GM19193 (cell line): ENCODE results near the gene STX1B.

ENCODE experiments used
- POLR2A ChIP-seq: IDR thresholded peaks from 4 replicates; pipeline ENCODE4 v1.6.1; 2011; ENCODE audit not compliant: insufficient read depth, insufficient read length; ENCODE audit errors: extremely low read depth

The STX1B gene

GRCh38 chr16:31023627-31024226 is 13.3 kb upstream of the STX1B start:
- no peak for TF ChIP-seq POLR2A

GRCh38 chr16:31023252-31023602 is 12.8 kb upstream of the STX1B start:
- no peak for TF ChIP-seq POLR2A

GRCh38 chr16:31022544-31023251 is 12.3 kb upstream of the STX1B start:
- TF ChIP-seq POLR2A: no peak

- no peak for TF ChIP-seq POLR2A
Measured at GRCh38 chr16:31020536-31020935, 10.1 kb upstream of the STX1B start.

- no peak for TF ChIP-seq POLR2A
Measured at GRCh38 chr16:31016018-31016417, 5.6 kb upstream of the STX1B start.

GRCh38 chr16:31009894-31010584 is 399 bp downstream of the STX1B start:
- TF ChIP-seq POLR2A: no peak

GRCh38 chr16:31009120-31009519 is 1.3 kb downstream of the STX1B start:
- TF ChIP-seq POLR2A: no peak

GRCh38 chr16:31008551-31008950 is 1.9 kb downstream of the STX1B start:
- no peak for TF ChIP-seq POLR2A

GRCh38 chr16:31008149-31008548 is 2.3 kb downstream of the STX1B start:
- TF ChIP-seq POLR2A: no peak

- TF ChIP-seq POLR2A: no peak
Measured at GRCh38 chr16:31007684-31008083, 2.8 kb downstream of the STX1B start.

GRCh38 chr16:31006589-31006988 is 3.8 kb downstream of the STX1B start:
- TF ChIP-seq POLR2A: no peak

GRCh38 chr16:31006086-31006385 is 4.4 kb downstream of the STX1B start:
- TF ChIP-seq POLR2A: no peak

GRCh38 chr16:31005350-31006085 is 4.9 kb downstream of the STX1B start:
- TF ChIP-seq POLR2A: no peak

GRCh38 chr16:31004658-31005057 is 5.8 kb downstream of the STX1B start:
- TF ChIP-seq POLR2A: no peak

- no peak for TF ChIP-seq POLR2A
Measured at GRCh38 chr16:31003744-31004143, 6.7 kb downstream of the STX1B start.

GRCh38 chr16:31002862-31003341 is 7.5 kb downstream of the STX1B start:
- no peak for TF ChIP-seq POLR2A

- no peak for TF ChIP-seq POLR2A
Measured at GRCh38 chr16:31002250-31002700, 8.2 kb downstream of the STX1B start.
